NB4 (cell line): ENCODE measurements around the gene JOSD1.

Source experiments
- CTCF ChIP-seq: IDR thresholded peaks from one replicate; pipeline ENCODE4 v1.5.1; 2012; ENCODE audit warnings: low read depth, low read length
- MAX ChIP-seq: IDR thresholded peaks from 2 replicates; pipeline ENCODE4 v1.6.1; 2011; ENCODE audit warnings: low read depth, low read length
- POLR2A ChIP-seq: IDR thresholded peaks from 2 replicates; pipeline ENCODE4 v1.6.1; 2011; ENCODE audit warnings: mild to moderate bottlenecking; ENCODE audit not compliant: insufficient read length; ENCODE audit errors: extremely low read depth

- TF ChIP-seq CTCF (no peak), POLR2A (no peak), MAX (no peak)
Measured at GRCh38 chr22:38744981-38745380, 44.2 kb upstream of the JOSD1 start.
